Measurements from ENCODE around the gene DHX9. TPM values are rescaled to one million over a fixed set of nuclear protein-coding genes. Genes with fewer than 3 reads are reported as not detected.

DHX9 gene
- total and polyA plus RNA-seq, 12 donors, result 19.5 to 69.4 (median 55.2) TPM

DNA sequence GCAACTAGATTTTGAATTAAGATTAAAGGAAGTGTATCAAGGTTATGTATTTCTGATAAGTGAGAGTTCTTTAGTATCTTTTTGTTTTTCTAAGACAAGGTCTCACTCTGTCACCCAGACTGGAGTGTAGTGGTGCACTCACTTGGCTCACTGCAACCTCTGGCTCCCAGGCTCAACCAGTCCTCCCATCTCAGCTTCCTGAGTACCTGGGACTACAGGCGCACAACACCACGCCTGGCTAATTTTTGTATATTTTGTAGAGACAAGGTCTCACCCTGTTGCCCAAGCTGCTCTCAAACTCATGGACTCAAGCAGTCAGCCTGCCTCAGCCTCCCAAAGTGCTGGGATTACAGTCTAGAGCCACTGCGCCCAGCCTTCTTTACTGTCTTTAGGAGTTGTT, 33.7 kb downstream of the DHX9 start:
- Histone ChIP-seq H3K27me3 (no peaks in the 10 kb centered on the region), H3K36me3 (peaks cover 0 to 100% (median 99%) of the 10 kb centered on the region in 9 donors), H3K27ac (no peak overlapping the region), H3K4me1 (no peaks in the 10 kb centered on the region), H3K4me3 (no peak overlapping the region), H3K9me3 (no peaks in the 10 kb centered on the region)
- no peak for ATAC-seq
- WGBS, 2 donors, result 96 to 97% methylated on average over 3 of the region's 3 CpGs
- TF ChIP-seq, protein P1, sequence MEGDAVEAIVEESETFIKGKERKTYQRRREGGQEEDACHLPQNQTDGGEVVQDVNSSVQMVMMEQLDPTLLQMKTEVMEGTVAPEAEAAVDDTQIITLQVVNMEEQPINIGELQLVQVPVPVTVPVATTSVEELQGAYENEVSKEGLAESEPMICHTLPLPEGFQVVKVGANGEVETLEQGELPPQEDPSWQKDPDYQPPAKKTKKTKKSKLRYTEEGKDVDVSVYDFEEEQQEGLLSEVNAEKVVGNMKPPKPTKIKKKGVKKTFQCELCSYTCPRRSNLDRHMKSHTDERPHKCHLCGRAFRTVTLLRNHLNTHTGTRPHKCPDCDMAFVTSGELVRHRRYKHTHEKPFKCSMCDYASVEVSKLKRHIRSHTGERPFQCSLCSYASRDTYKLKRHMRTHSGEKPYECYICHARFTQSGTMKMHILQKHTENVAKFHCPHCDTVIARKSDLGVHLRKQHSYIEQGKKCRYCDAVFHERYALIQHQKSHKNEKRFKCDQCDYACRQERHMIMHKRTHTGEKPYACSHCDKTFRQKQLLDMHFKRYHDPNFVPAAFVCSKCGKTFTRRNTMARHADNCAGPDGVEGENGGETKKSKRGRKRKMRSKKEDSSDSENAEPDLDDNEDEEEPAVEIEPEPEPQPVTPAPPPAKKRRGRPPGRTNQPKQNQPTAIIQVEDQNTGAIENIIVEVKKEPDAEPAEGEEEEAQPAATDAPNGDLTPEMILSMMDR (IDR thresholded peaks at IDR 0.05), result no peak
- DNase-seq, result no peak
- intact Hi-C loops (cut with DNase I), result loop anchor here in 2 of 10 donors (10.0 kb wide), 2 partner anchors 262 to 662 kb away; no protein-coding TSS in a partner anchor

DNA sequence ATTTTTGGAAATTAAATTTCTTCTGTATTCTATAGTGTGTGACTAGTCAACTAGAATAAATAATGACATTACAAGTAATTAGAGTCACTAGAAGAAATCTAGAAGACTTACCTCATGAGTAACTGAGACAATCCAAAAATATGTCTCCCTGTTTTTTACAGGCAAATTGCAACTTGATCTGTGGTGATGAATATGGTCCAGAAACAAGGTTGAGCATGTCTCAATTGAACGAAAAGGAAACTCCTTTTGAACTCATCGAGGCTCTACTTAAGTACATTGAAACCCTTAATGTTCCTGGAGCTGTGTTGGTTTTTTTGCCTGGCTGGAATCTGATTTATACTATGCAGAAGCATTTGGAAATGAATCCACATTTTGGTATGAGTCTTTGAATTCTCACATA, 36.7 kb downstream of the DHX9 start:
- H3K4me3 ChIP-seq, result no peak overlapping the region
- ATAC-seq (no peak), DNase-seq (no peak)
- H3K27ac ChIP-seq, result no peak overlapping the region
- 95% methylated on average over 2 of the region's 2 CpGs for WGBS, 2 donors
- H3K9me3 ChIP-seq, result no peaks in the 10 kb centered on the region
- H3K36me3 ChIP-seq, result peaks cover 0 to 100% (median 99%) of the 10 kb centered on the region in 9 donors
- H3K27me3 ChIP-seq, result no peaks in the 10 kb centered on the region
- intact Hi-C loops (cut with DNase I), result loop anchor here in 2 of 10 donors (10.0 kb wide), 2 partner anchors 259 to 659 kb away; no protein-coding TSS in a partner anchor
- TF ChIP-seq, protein P1 (IDR thresholded peaks at IDR 0.05), result no peak
- no peaks in the 10 kb centered on the region for H3K4me1 ChIP-seq

DNA sequence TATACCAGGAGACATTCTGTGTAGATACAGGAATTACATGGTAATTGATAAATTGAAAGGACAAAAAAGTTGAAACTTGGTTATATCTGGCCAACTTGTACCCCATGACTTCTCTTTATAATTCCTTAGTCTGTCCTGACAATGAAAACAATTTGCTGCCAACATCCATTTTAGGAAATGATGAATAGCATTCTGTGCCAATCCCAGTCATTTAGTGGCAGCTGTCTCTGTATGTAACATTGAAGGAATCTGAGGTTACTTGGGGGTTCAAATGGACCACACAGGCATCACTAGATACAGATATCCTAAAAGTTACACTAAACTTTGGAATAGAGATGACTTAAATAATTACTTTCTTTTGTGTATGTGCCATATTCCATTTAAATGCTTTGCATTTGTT, 38.2 kb downstream of the DHX9 start:
- H3K4me1 ChIP-seq, result no peaks in the 10 kb centered on the region
- ATAC-seq (no peak), DNase-seq (no peak)
- H3K36me3 ChIP-seq, result peaks cover 0 to 100% (median 99%) of the 10 kb centered on the region in 9 donors
- no peak overlapping the region for H3K27ac ChIP-seq
- TF ChIP-seq, protein P1 (IDR thresholded peaks at IDR 0.05), result no peak
- no peak overlapping the region for H3K4me3 ChIP-seq
- intact Hi-C loops (cut with DNase I), result loop anchor here in 2 of 10 donors (10.0 kb wide), 2 partner anchors 257 to 657 kb away; no protein-coding TSS in a partner anchor
- no peaks in the 10 kb centered on the region for H3K9me3 ChIP-seq
- H3K27me3 ChIP-seq, result no peaks in the 10 kb centered on the region

DNA sequence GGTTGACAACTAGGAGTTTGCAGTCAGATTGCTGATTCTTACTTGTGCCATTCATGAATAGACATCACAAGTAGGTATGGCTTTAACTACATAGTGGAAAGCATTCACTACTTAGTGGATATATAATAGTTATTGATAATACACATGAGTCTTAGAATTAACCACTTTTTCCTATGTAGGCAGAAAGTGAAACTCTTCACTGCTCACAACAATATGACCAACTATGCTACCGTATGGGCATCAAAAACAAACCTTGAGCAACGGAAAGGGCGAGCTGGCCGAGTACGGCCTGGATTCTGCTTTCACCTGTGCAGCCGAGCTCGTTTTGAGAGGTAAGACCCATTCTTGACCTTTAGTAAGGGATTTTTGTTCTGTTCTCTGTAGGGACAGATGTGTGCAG, 38.7 kb downstream of the DHX9 start:
- no peaks in the 10 kb centered on the region for H3K4me1 ChIP-seq
- TF ChIP-seq, protein P1 (IDR thresholded peaks at IDR 0.05), result no peak
- DNase-seq (no peak), ATAC-seq (no peak)
- WGBS, 2 donors, result 95 to 97% methylated on average over 7 of the region's 7 CpGs
- H3K9me3 ChIP-seq, result no peaks in the 10 kb centered on the region
- no peak overlapping the region for H3K4me3 ChIP-seq
- no peaks in the 10 kb centered on the region for H3K27me3 ChIP-seq
- peaks cover 0 to 100% (median 100%) of the 10 kb centered on the region in 9 donors for H3K36me3 ChIP-seq
- intact Hi-C loops (cut with DNase I), result loop anchor here in 2 of 10 donors (10.0 kb wide), 2 partner anchors 257 to 657 kb away; no protein-coding TSS in a partner anchor
- no peak overlapping the region for H3K27ac ChIP-seq
